WTC11 (cell line): ENCODE data around the gene IL4R.

ENCODE experiments used
- NFE2L1 ChIP-seq: sonication (generic); formaldehyde crosslinking; IDR thresholded peaks from 2 replicates; pipeline ENCODE4 v1.8.1; 2023; ENCODE audit warnings: missing genetic modification reagents
- TF ChIP-seq, protein P1 (sequence below): fragments of 200-600 bp; IDR thresholded peaks from 2 replicates; pipeline ENCODE4 v1.8.0; 2022; ENCODE audit warnings: antibody characterized with exemption
- TF ChIP-seq, protein P2 (sequence below): sonication (generic); formaldehyde crosslinking; IDR thresholded peaks from 2 replicates; pipeline ENCODE4 v1.8.0; 2022; ENCODE audit warnings: mild to moderate bottlenecking, missing genetic modification reagents

DNA sequence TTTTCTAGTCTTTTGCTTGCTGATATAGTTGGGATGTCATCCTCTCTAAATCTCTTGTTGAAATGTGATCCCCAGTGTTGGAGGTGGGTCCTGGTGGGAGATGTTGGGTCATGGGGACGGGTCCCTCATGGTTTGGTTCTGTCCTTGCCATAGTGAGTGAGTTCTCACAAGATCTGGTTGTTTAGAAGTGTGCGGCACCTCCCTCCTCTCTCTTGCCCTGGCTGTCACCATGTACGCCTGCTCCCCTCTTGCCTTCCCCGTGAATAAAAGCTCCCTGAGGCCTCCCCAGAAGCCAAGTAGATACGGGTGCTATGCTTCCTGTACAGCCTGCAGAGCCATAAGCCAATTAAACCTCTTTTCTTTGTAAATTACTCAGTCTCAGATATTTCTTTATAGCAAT lies 15.2 kb downstream of the IL4R start:
- TF ChIP-seq, protein P1, sequence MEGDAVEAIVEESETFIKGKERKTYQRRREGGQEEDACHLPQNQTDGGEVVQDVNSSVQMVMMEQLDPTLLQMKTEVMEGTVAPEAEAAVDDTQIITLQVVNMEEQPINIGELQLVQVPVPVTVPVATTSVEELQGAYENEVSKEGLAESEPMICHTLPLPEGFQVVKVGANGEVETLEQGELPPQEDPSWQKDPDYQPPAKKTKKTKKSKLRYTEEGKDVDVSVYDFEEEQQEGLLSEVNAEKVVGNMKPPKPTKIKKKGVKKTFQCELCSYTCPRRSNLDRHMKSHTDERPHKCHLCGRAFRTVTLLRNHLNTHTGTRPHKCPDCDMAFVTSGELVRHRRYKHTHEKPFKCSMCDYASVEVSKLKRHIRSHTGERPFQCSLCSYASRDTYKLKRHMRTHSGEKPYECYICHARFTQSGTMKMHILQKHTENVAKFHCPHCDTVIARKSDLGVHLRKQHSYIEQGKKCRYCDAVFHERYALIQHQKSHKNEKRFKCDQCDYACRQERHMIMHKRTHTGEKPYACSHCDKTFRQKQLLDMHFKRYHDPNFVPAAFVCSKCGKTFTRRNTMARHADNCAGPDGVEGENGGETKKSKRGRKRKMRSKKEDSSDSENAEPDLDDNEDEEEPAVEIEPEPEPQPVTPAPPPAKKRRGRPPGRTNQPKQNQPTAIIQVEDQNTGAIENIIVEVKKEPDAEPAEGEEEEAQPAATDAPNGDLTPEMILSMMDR = no peak
- TF ChIP-seq NFE2L1 (CRISPR knock-in tag) = no peak
- TF ChIP-seq, protein P2, sequence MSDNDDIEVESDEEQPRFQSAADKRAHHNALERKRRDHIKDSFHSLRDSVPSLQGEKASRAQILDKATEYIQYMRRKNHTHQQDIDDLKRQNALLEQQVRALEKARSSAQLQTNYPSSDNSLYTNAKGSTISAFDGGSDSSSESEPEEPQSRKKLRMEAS = no peak
